GM12864 (cell line): Measurements from ENCODE around the gene CEACAM7.

Experiments used
- DNase-seq: peaks from one replicate; pipeline ENCODE4 v3.0.0-alpha.2; 2011; ENCODE audit warnings: low read depth
- H3K4me3 ChIP-seq: 2 replicates; pipeline ENCODE4 v1.5.1; 2011; ENCODE audit warnings: mild to moderate bottlenecking, low read depth, low read length, control low read depth
- TF ChIP-seq, protein P1 (sequence below): IDR thresholded peaks from 2 replicates; pipeline ENCODE4 v1.5.1; 2011; ENCODE audit warnings: low read depth, mild to moderate bottlenecking, moderate library complexity, low read length, control low read depth, inconsistent platforms; ENCODE audit errors: missing control alignments

CEACAM7 gene

DNA sequence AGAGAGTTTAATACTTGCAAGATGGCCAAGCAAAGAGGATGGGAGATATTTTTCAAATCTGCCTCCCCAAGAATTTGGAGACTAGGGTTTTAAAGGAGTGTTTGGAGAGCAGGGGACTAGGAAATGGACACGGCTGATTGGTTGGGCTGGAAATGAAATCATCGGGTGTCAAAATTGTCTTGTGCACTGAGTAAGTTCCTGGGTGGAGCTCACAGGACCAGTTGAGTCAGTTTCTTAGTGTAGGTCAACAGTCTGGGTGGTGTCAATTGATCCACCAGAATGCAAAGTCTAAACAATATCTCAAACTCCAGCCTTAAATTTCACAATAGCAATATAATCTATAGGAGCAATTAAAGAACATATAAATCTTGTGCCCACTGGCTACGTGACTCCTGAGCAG, 38.2 kb downstream of the CEACAM7 start:
- no peak overlapping the region for H3K4me3 ChIP-seq
- TF ChIP-seq, protein P1, sequence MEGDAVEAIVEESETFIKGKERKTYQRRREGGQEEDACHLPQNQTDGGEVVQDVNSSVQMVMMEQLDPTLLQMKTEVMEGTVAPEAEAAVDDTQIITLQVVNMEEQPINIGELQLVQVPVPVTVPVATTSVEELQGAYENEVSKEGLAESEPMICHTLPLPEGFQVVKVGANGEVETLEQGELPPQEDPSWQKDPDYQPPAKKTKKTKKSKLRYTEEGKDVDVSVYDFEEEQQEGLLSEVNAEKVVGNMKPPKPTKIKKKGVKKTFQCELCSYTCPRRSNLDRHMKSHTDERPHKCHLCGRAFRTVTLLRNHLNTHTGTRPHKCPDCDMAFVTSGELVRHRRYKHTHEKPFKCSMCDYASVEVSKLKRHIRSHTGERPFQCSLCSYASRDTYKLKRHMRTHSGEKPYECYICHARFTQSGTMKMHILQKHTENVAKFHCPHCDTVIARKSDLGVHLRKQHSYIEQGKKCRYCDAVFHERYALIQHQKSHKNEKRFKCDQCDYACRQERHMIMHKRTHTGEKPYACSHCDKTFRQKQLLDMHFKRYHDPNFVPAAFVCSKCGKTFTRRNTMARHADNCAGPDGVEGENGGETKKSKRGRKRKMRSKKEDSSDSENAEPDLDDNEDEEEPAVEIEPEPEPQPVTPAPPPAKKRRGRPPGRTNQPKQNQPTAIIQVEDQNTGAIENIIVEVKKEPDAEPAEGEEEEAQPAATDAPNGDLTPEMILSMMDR = no peak
- DNase-seq = no peak

DNA sequence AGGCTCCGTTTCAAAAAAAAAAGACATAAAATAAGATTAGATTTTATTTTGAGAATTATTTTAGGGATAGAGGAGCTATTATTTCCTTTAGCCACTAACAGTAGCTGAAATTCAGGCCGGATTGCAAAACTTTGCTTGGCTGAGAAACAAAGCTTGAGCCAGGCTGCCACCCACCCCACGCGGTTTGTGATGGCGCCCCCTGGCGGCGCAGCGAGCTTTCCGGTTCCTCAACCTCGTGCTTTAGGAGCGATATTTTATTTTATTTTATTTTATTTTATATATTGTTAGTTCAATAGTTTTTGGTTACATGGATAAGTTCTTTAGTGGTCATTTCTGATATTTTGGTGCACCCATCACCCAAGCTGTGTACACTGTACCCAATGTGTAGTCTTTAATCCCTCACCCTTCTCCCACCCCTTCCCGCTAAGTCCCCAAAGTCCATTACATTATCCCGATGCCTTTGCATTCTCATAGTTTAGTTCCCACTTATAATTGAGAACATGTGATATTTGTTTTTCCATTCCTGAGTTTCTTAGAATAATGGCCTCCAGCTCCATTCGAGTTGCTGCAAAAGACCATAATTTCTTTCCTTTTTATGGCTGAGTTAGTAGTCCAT, 41.4 kb downstream of the CEACAM7 start:
- H3K4me3 ChIP-seq = no peak overlapping the region
- DNase-seq = no peak

DNA sequence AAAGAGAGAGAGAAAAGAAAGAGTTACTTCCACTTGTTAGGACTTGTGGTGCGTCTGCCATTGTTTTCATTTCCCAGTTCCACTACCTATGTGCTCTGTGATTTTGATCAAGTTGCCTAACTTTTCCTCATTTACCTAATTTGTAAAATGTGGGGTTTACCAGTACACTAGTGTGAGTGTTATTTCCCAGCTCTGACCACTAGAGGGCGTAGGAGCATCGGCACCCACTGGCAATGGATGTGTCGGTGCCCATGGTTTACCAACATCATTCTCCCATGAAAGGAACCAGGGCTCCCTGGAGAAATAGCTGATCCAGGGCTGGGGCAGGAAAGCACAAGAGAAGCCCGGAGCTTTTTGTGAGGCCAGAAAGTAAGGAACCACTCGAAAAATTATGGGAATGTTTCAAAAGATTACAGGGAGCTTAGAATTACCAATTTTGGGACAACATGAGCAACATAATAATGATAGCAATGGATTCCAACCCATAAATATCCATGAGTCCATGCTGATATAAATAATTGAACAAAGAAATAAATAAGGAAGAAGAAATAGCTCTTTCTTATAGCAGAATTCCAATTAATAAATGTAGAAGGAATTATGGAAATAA, 46.1 kb downstream of the CEACAM7 start:
- peak; percentile 12 for DNase-seq
- TF ChIP-seq, protein P1 = peak; percentile 91
- H3K4me3 ChIP-seq = no peak overlapping the region

More for the DNA sequence above, 41.4 kb downstream of the CEACAM7 start:
- TF ChIP-seq, protein P1 = peak; percentile 62

DNA sequence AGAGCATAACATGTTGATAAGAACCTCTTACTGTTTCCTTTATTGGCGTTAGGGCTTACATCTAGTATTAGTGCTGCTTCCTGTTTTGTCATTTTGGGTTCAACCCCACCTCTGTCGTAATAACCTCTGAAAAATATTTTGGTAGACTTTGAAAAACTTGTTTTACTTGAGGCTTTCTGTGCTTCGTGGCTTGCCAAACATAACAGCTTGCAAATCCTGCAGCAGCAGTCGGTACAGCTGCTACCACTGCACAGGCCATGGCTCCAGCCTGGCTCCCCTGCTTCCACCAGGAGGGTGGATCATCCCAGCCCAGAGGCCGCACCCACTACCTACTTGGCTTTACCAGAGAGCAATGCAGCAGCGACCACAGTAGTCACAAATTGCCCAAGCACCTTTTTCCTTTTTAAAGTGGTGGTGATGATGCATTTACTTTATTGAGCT, 49.4 kb downstream of the CEACAM7 start:
- TF ChIP-seq, protein P1 = no peak
- no peak overlapping the region for H3K4me3 ChIP-seq
- no peak for DNase-seq

DNA sequence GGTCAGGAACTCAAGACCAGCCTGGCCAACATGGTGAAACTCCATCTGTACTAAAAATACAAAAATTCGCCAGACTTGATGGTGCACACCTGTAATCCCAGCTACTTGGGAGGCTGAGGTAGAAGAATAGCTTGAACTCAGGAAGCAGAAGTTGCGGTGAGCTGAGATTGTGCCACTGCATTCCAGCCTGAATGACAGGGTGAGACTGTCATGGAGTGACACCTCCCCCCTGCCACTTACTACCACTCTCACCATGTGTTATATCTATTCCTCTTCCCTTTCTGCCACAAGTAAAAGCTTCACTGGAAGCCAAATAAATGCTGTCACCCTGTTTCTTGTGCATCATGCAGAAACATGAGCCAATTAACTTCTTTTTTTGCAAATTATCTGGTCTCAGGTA, 50.6 kb downstream of the CEACAM7 start:
- H3K4me3 ChIP-seq = no peak overlapping the region
- TF ChIP-seq, protein P1 = no peak
- DNase-seq = no peak

DNA sequence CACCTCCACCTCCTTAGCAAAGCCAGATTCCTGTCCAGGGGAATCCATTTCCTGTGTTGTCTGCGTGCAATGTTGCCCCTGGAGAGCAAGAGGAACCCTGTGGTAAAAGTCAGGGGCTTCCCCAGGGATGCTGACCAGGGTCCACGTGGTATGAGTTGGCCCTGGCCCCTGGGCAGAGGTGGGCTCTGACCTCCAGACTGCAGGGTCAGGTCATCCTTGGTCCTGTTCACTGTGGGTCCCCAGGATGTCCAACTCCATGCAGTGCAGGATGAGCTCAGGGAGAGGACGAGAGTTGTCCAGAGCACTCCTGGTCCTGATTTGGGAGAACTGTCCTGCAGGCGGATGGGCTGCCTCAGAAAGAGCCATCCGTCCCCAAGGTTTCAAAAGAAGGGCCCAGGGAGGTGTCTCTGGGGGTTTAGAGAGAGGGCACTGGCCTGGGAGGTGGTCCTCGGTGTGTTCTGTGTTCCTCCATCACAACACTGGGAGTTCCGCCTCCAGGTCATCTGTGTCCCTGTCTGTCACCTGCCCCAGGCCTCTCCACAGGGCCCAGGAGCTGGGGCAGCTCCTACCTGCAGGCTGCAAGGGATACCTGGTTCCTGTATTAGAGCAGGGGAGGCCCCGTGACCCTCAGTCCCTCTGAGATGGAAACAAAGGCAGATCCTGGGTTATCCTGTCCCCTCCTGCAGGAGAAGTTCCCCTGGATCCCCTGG, 59.9 kb downstream of the CEACAM7 start:
- no peak overlapping the region for H3K4me3 ChIP-seq
- DNase-seq = no peak
- TF ChIP-seq, protein P1 = no peak
